ENCODE results near the gene CCSER1. TPM values are rescaled to one million over a fixed set of nuclear protein-coding genes. Genes with fewer than 3 reads are reported as not detected.

Gene CCSER1
- polyA plus RNA-seq, 1 donor from 2014 or later: 20.8 TPM

- no peaks in the 10 kb centered on the region for H4K20me1 ChIP-seq (ENCODE audit: insufficient read depth)
- H3K4me2 ChIP-seq (ENCODE audit: low read length): no peak overlapping the region
- H2AFZ ChIP-seq (ENCODE audit: low read depth, low read length): no peak overlapping the region
- no peaks in the 10 kb centered on the region for H3K27me3 ChIP-seq (ENCODE audit: insufficient read depth, low read depth, low read length)
- H3K4me3 ChIP-seq (ENCODE audit: low read length): no peak overlapping the region
- no peaks in the 10 kb centered on the region for H3K9me3 ChIP-seq (ENCODE audit: low read length)
- H3K9ac ChIP-seq (ENCODE audit: low read length): no peak overlapping the region
- no peaks in the 10 kb centered on the region for H3K9me2 ChIP-seq (ENCODE audit: insufficient read depth, low read length)
- peaks cover 3% of the 10 kb centered on the region for H3K79me2 ChIP-seq (replicated peaks; ENCODE audit: insufficient read depth, low read length)
- TF ChIP-seq REST (IDR thresholded peaks at IDR 0.05; ENCODE audit: borderline replicate concordance) (no peak), EZH2 (IDR thresholded peaks at IDR 0.05; ENCODE audit: borderline replicate concordance, insufficient read depth, low read length, poor library complexity, severe bottlenecking) (no peak), SMC3 (conservative IDR thresholded peaks at IDR 0.05; ENCODE audit: poor library complexity) (no peak), TAF1 (IDR thresholded peaks at IDR 0.05; ENCODE audit: low read depth) (no peak), POLR2AphosphoS5 (IDR thresholded peaks at IDR 0.05) (no peak), EP300 (conservative IDR thresholded peaks at IDR 0.05; ENCODE audit: poor library complexity, severe bottlenecking) (no peak), RAD21 (conservative IDR thresholded peaks at IDR 0.05) (no peak), CTCF (IDR thresholded peaks at IDR 0.05; ENCODE audit: poor library complexity, severe bottlenecking) (no peak), MXI1 (conservative IDR thresholded peaks at IDR 0.05; ENCODE audit: poor library complexity, severe bottlenecking) (no peak)
- H3F3A ChIP-seq (ENCODE audit: insufficient read depth, low read length, poor library complexity, severe bottlenecking): no peaks in the 10 kb centered on the region
- no peak overlapping the region for H3K27ac ChIP-seq (ENCODE audit: low read length)
- H3K36me3 ChIP-seq (ENCODE audit: insufficient read depth, low read length): no peaks in the 10 kb centered on the region
These were observed 99.5 kb downstream of the CCSER1 start for GRCh38 chr4:90226734-90227133.

- no peaks in the 10 kb centered on the region for H3K27me3 ChIP-seq (ENCODE audit: insufficient read depth, low read depth, low read length)
- H3F3A ChIP-seq (ENCODE audit: insufficient read depth, low read length, poor library complexity, severe bottlenecking): no peaks in the 10 kb centered on the region
- no peak overlapping the region for H3K27ac ChIP-seq (ENCODE audit: low read length)
- H3K9ac ChIP-seq (ENCODE audit: low read length): no peak overlapping the region
- H2AFZ ChIP-seq (ENCODE audit: low read depth, low read length): no peak overlapping the region
- H3K9me3 ChIP-seq (ENCODE audit: low read length): no peaks in the 10 kb centered on the region
- no peaks in the 10 kb centered on the region for H3K9me2 ChIP-seq (ENCODE audit: insufficient read depth, low read length)
- no peaks in the 10 kb centered on the region for H3K36me3 ChIP-seq (ENCODE audit: insufficient read depth, low read length)
- no peaks in the 10 kb centered on the region for H4K20me1 ChIP-seq (ENCODE audit: insufficient read depth)
- H3K4me2 ChIP-seq (ENCODE audit: low read length): no peak overlapping the region
- TF ChIP-seq TAF1 (IDR thresholded peaks at IDR 0.05; ENCODE audit: low read depth): no peak
- no peak for TF ChIP-seq CTCF (IDR thresholded peaks at IDR 0.05; ENCODE audit: poor library complexity, severe bottlenecking)
- TF ChIP-seq MXI1 (conservative IDR thresholded peaks at IDR 0.05; ENCODE audit: poor library complexity, severe bottlenecking): no peak
- TF ChIP-seq SMC3 (conservative IDR thresholded peaks at IDR 0.05; ENCODE audit: poor library complexity): no peak
- no peak for TF ChIP-seq RAD21 (conservative IDR thresholded peaks at IDR 0.05)
- TF ChIP-seq POLR2AphosphoS5 (IDR thresholded peaks at IDR 0.05): no peak
- no peak for TF ChIP-seq EZH2 (IDR thresholded peaks at IDR 0.05; ENCODE audit: borderline replicate concordance, insufficient read depth, low read length, poor library complexity, severe bottlenecking)
- peaks cover 3% of the 10 kb centered on the region for H3K79me2 ChIP-seq (replicated peaks; ENCODE audit: insufficient read depth, low read length)
- H3K4me3 ChIP-seq (ENCODE audit: low read length): no peak overlapping the region
These were observed 100.0 kb downstream of the CCSER1 start for GRCh38 chr4:90227177-90227576.

All from neural cell (in vitro differentiated cells).